Measurements from ENCODE around the gene ERCC2. TPM values are rescaled to one million over a fixed set of nuclear protein-coding genes. Genes with fewer than 3 reads are reported as not detected.

The ERCC2 gene
- total RNA-seq, 1 donor from 2014 or later, result 44.7 TPM

DNA sequence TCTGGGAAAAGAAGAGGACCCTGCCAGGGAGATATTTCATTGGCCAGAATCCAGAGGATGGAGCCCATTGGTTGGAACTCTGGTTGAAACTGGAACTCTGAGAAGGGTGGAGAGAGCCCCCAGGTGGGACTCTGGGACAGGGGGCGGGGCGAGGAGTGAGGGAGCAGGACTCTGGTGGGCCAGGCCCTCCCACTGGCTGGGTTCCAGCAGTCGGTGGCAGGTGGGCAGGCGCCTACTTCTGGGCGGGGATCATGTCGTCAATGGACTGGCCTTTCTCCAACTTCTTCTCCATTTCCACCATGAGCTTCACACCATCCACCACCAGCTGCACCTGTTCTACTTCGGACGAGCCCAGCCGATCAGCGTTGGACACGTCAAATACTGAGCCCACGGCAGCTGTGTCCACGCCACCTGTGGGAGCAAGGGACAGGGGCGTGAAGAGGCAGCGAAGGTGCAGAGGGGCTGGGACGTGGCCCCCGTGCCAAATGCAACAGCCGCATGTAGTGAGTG lies 63.8 kb downstream of the ERCC2 start:
- Mint-ChIP-seq H3K36me3 (ENCODE audit: low read depth, unreplicated experiment) (peaks cover 11% of the 10 kb centered on the region), H3K27me3 (ENCODE audit: low read depth, unreplicated experiment) (no peaks in the 10 kb centered on the region), H3K27ac (ENCODE audit: unreplicated experiment) (no peak overlapping the region)

GRCh38 chr19:45306040-45306439 lies 64.3 kb downstream of the ERCC2 start:
- Histone ChIP-seq H3K27me3 (ENCODE audit: insufficient read depth, low read length) (no peaks in the 10 kb centered on the region), H2AFZ (ENCODE audit: low read depth, low read length) (no peak overlapping the region), H4K20me1 (ENCODE audit: insufficient read depth, low read length) (peaks cover 4% of the 10 kb centered on the region), H3K79me2 (ENCODE audit: insufficient read depth, low read length) (no peaks in the 10 kb centered on the region), H3K4me1 (ENCODE audit: insufficient read depth, low read length) (peaks cover 3% of the 10 kb centered on the region), H3K4me2 (ENCODE audit: low read length) (no peak overlapping the region), H3K9ac (ENCODE audit: low read length) (no peak overlapping the region), H3K27ac (ENCODE audit: low read depth, low read length) (no peak overlapping the region), H3K4me3 (ENCODE audit: insufficient read depth, low read depth, low read length) (no peak overlapping the region), H3K9me3 (ENCODE audit: insufficient read depth, low read depth, low read length) (no peaks in the 10 kb centered on the region), H3K36me3 (ENCODE audit: insufficient read depth, low read length) (no peaks in the 10 kb centered on the region)
- Mint-ChIP-seq H3K36me3 (ENCODE audit: low read depth, unreplicated experiment) (peaks cover 11% of the 10 kb centered on the region), H3K4me3 (ENCODE audit: unreplicated experiment) (no peak overlapping the region), H3K27ac (ENCODE audit: unreplicated experiment) (no peak overlapping the region), H3K4me1 (ENCODE audit: low read depth, unreplicated experiment) (peaks cover 2% of the 10 kb centered on the region), H3K9me3 (ENCODE audit: unreplicated experiment) (no peaks in the 10 kb centered on the region), H3K27me3 (ENCODE audit: low read depth, unreplicated experiment) (no peaks in the 10 kb centered on the region)
- no peak for FAIRE-seq
- DNase-seq (ENCODE audit: low read depth), result no peak
- TF ChIP-seq, protein P1, sequence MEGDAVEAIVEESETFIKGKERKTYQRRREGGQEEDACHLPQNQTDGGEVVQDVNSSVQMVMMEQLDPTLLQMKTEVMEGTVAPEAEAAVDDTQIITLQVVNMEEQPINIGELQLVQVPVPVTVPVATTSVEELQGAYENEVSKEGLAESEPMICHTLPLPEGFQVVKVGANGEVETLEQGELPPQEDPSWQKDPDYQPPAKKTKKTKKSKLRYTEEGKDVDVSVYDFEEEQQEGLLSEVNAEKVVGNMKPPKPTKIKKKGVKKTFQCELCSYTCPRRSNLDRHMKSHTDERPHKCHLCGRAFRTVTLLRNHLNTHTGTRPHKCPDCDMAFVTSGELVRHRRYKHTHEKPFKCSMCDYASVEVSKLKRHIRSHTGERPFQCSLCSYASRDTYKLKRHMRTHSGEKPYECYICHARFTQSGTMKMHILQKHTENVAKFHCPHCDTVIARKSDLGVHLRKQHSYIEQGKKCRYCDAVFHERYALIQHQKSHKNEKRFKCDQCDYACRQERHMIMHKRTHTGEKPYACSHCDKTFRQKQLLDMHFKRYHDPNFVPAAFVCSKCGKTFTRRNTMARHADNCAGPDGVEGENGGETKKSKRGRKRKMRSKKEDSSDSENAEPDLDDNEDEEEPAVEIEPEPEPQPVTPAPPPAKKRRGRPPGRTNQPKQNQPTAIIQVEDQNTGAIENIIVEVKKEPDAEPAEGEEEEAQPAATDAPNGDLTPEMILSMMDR (IDR thresholded peaks at IDR 0.05; ENCODE audit: insufficient read depth, low read depth, low read length), result no peak
- TF ChIP-seq EZH2 (IDR thresholded peaks at IDR 0.05; ENCODE audit: insufficient read depth, low read length), result no peak

More for the DNA sequence above, 63.8 kb downstream of the ERCC2 start:
- Mint-ChIP-seq H3K4me1 (ENCODE audit: low read depth, unreplicated experiment) (peaks cover 2% of the 10 kb centered on the region), H3K9me3 (ENCODE audit: unreplicated experiment) (no peaks in the 10 kb centered on the region), H3K4me3 (ENCODE audit: unreplicated experiment) (no peak overlapping the region)
- H3K36me3 ChIP-seq (ENCODE audit: insufficient read depth, low read length), result no peaks in the 10 kb centered on the region
- H3K9me3 ChIP-seq (ENCODE audit: insufficient read depth, low read depth, low read length), result no peaks in the 10 kb centered on the region
- peaks cover 4% of the 10 kb centered on the region for H4K20me1 ChIP-seq (ENCODE audit: insufficient read depth, low read length)
- H2AFZ ChIP-seq (ENCODE audit: low read depth, low read length), result no peak overlapping the region
- H3K27ac ChIP-seq (ENCODE audit: low read depth, low read length), result no peak overlapping the region
- no peak overlapping the region for H3K4me3 ChIP-seq (ENCODE audit: insufficient read depth, low read depth, low read length)
- H3K9ac ChIP-seq (ENCODE audit: low read length), result no peak overlapping the region
- peaks cover 3% of the 10 kb centered on the region for H3K4me1 ChIP-seq (ENCODE audit: insufficient read depth, low read length)
- TF ChIP-seq, protein P1 (IDR thresholded peaks at IDR 0.05; ENCODE audit: insufficient read depth, low read depth, low read length), result no peak
- no peak for TF ChIP-seq EZH2 (IDR thresholded peaks at IDR 0.05; ENCODE audit: insufficient read depth, low read length)
- no peak for DNase-seq (ENCODE audit: low read depth)
- no peak overlapping the region for H3K4me2 ChIP-seq (ENCODE audit: low read length)
- H3K79me2 ChIP-seq (ENCODE audit: insufficient read depth, low read length), result no peaks in the 10 kb centered on the region
- FAIRE-seq, result no peak
- H3K27me3 ChIP-seq (ENCODE audit: insufficient read depth, low read length), result no peaks in the 10 kb centered on the region

GRCh38 chr19:45305421-45305820 lies 65.0 kb downstream of the ERCC2 start:
- no peak overlapping the region for H3K4me3 Mint-ChIP-seq (ENCODE audit: unreplicated experiment)
- Histone ChIP-seq H3K4me3 (ENCODE audit: insufficient read depth, low read depth, low read length) (no peak overlapping the region), H3K9me3 (ENCODE audit: insufficient read depth, low read depth, low read length) (no peaks in the 10 kb centered on the region), H3K27me3 (ENCODE audit: insufficient read depth, low read length) (no peaks in the 10 kb centered on the region), H4K20me1 (ENCODE audit: insufficient read depth, low read length) (peaks cover 4% of the 10 kb centered on the region), H3K4me2 (ENCODE audit: low read length) (no peak overlapping the region), H2AFZ (ENCODE audit: low read depth, low read length) (no peak overlapping the region), H3K36me3 (ENCODE audit: insufficient read depth, low read length) (no peaks in the 10 kb centered on the region), H3K27ac (ENCODE audit: low read depth, low read length) (no peak overlapping the region), H3K9ac (ENCODE audit: low read length) (no peak overlapping the region), H3K79me2 (ENCODE audit: insufficient read depth, low read length) (no peaks in the 10 kb centered on the region), H3K4me1 (ENCODE audit: insufficient read depth, low read length) (peaks cover 3% of the 10 kb centered on the region)
- H3K36me3 Mint-ChIP-seq (ENCODE audit: low read depth, unreplicated experiment), result peaks cover 14% of the 10 kb centered on the region
- H3K9me3 Mint-ChIP-seq (ENCODE audit: unreplicated experiment), result no peaks in the 10 kb centered on the region
- H3K27me3 Mint-ChIP-seq (ENCODE audit: low read depth, unreplicated experiment), result no peaks in the 10 kb centered on the region
- no peak for TF ChIP-seq EZH2 (IDR thresholded peaks at IDR 0.05; ENCODE audit: insufficient read depth, low read length)
- TF ChIP-seq, protein P1 (IDR thresholded peaks at IDR 0.05; ENCODE audit: insufficient read depth, low read depth, low read length), result no peak
- DNase-seq (ENCODE audit: low read depth) (peak; percentile 32), FAIRE-seq (no peak)
- no peak overlapping the region for H3K27ac Mint-ChIP-seq (ENCODE audit: unreplicated experiment)
- H3K4me1 Mint-ChIP-seq (ENCODE audit: low read depth, unreplicated experiment), result peaks cover 2% of the 10 kb centered on the region
